Measurements from ENCODE around the gene CPNE2. TPM values are rescaled to one million over a fixed set of nuclear protein-coding genes. Genes with fewer than 3 reads are reported as not detected.

Gene CPNE2
- total RNA-seq, 2 donors from 2014 or later: 16.0 to 26.1 TPM

- DNase-seq (ENCODE audit: low spot score): no peak
- TF ChIP-seq, protein P1, sequence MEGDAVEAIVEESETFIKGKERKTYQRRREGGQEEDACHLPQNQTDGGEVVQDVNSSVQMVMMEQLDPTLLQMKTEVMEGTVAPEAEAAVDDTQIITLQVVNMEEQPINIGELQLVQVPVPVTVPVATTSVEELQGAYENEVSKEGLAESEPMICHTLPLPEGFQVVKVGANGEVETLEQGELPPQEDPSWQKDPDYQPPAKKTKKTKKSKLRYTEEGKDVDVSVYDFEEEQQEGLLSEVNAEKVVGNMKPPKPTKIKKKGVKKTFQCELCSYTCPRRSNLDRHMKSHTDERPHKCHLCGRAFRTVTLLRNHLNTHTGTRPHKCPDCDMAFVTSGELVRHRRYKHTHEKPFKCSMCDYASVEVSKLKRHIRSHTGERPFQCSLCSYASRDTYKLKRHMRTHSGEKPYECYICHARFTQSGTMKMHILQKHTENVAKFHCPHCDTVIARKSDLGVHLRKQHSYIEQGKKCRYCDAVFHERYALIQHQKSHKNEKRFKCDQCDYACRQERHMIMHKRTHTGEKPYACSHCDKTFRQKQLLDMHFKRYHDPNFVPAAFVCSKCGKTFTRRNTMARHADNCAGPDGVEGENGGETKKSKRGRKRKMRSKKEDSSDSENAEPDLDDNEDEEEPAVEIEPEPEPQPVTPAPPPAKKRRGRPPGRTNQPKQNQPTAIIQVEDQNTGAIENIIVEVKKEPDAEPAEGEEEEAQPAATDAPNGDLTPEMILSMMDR (IDR thresholded peaks at IDR 0.05): no peak
- no peaks in the 10 kb centered on the region for H3K9me3 ChIP-seq
- no peak overlapping the region for H3K27ac ChIP-seq
- H3K36me3 ChIP-seq: peaks cover 47% of the 10 kb centered on the region
- H3K4me3 ChIP-seq: no peak overlapping the region
- H3K27me3 ChIP-seq: no peaks in the 10 kb centered on the region
- peaks cover 0 to 15% of the 10 kb centered on the region in 2 donors for H3K4me1 ChIP-seq
Observed at GRCh38 chr16:57152096-57153093, 60.0 kb downstream of the CPNE2 start.

- H3K9me3 ChIP-seq: no peaks in the 10 kb centered on the region
- no peak for DNase-seq (ENCODE audit: low spot score)
- TF ChIP-seq, protein P1 (IDR thresholded peaks at IDR 0.05): no peak
- peaks cover 0 to under 1% of the 10 kb centered on the region in 2 donors for H3K4me1 ChIP-seq
- peaks cover 50% of the 10 kb centered on the region for H3K36me3 ChIP-seq
- H3K4me3 ChIP-seq: no peak overlapping the region
- H3K27ac ChIP-seq: no peak overlapping the region
- no peaks in the 10 kb centered on the region for H3K27me3 ChIP-seq
Observed at GRCh38 chr16:57153841-57154240, 61.5 kb downstream of the CPNE2 start.

GRCh38 chr16:57155702-57156350, 63.4 kb downstream of the CPNE2 start:
- Histone ChIP-seq H3K27ac (no peak overlapping the region), H3K36me3 (peaks cover 52% of the 10 kb centered on the region), H3K9me3 (no peaks in the 10 kb centered on the region), H3K4me1 (no peaks in the 10 kb centered on the region), H3K27me3 (no peaks in the 10 kb centered on the region), H3K4me3 (no peak overlapping the region)
- TF ChIP-seq, protein P1 (IDR thresholded peaks at IDR 0.05): no peak
- no peak for DNase-seq (ENCODE audit: low spot score)

DNA sequence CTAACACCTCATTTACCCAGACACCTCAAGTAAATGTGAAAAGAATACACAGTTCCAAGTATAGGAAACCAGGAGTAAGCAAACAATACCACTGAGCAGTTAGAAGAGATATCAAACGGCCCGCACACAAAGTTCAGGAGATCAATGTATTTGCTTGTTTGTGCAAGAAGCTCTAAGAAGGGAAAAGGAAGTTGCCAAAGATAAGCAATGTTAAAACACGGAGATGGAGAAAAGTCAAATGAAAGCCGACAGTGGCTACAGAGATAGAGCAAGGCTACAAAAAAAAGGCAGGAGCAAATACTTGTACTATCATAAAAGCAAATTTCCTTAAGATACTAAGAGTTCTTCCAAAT, 63.9 kb downstream of the CPNE2 start:
- H3K27ac ChIP-seq: no peak overlapping the region
- no peaks in the 10 kb centered on the region for H3K27me3 ChIP-seq
- DNase-seq (ENCODE audit: low spot score): no peak
- H3K4me1 ChIP-seq: no peaks in the 10 kb centered on the region
- no peaks in the 10 kb centered on the region for H3K9me3 ChIP-seq
- TF ChIP-seq, protein P1 (IDR thresholded peaks at IDR 0.05): no peak
- H3K36me3 ChIP-seq: peaks cover 52% of the 10 kb centered on the region
- H3K4me3 ChIP-seq: no peak overlapping the region

DNA sequence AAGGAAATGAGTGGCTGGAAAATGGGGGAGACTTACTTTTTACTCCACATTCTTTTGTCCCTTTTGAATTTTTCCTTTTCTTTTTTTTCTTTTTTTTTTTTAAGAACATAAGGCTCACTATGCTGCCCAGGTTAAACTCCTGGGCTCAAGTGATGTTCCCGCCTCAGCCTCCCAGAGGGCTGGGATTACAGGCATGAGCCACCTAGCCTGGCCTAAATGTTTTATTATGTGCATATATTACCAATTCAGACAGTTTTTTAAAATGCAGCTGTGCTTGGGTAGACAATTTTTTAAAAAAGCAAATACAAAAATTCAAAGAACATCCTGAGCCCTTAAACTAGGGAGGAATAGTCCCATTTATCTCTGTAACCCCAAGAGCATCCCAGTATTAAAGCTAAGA, 65.2 kb downstream of the CPNE2 start:
- Histone ChIP-seq H3K9me3 (no peaks in the 10 kb centered on the region), H3K4me1 (no peaks in the 10 kb centered on the region), H3K27ac (no peak overlapping the region), H3K27me3 (no peaks in the 10 kb centered on the region), H3K4me3 (no peak overlapping the region), H3K36me3 (peaks cover 60% of the 10 kb centered on the region)
- TF ChIP-seq, protein P1 (IDR thresholded peaks at IDR 0.05): no peak
- DNase-seq (ENCODE audit: low spot score): no peak

Measured in right atrium auricular region (tissue), 2 donors.